Upper lobe of right lung (tissue), 1 donor: Measurements from ENCODE around the gene FBXO47. TPM values are rescaled to one million over a fixed set of nuclear protein-coding genes. Genes with fewer than 3 reads are reported as not detected.
A peak's percentile ranks its signal among the peaks of the same experiment; 100 is the strongest.

ENCODE experiments used
- ATAC-seq: fragments of 200-7000 bp; cut with Tn5 transposase; one replicate; pipeline ENCODE4 v1.9.1; 2020; ENCODE audit warnings: mild to moderate bottlenecking, moderate library complexity
- DNase-seq: peaks from one replicate; pipeline ENCODE4 v3.0.0-alpha.2; 2020
- H3K27ac ChIP-seq: fragments of 200-600 bp; one replicate; pipeline ENCODE4 v1.8.0; 2022
- H3K27me3 ChIP-seq: fragments of 200-600 bp; one replicate; pipeline ENCODE4 v1.8.0; 2022; ENCODE audit warnings: mild to moderate bottlenecking
- H3K36me3 ChIP-seq: fragments of 200-600 bp; one replicate; pipeline ENCODE4 v1.8.0; 2022
- H3K4me1 ChIP-seq: fragments of 200-600 bp; one replicate; pipeline ENCODE4 v1.8.0; 2022
- H3K4me3 ChIP-seq: fragments of 200-600 bp; one replicate; pipeline ENCODE4 v1.8.0; 2022; ENCODE audit warnings: mild to moderate bottlenecking
- H3K9me3 ChIP-seq: fragments of 200-600 bp; one replicate; pipeline ENCODE4 v1.8.0; 2022
- intact Hi-C: fragments of 100-400 bp; cut with DNase I; formaldehyde crosslinking; loops from one replicate; pipeline ENCODE4 v1.11.0; 2022
- total RNA-seq: library from RNA; stranded (reverse); fragmentation: NEBNext Ultra II Directional; extraction: Animal tissue kit (Norgen Biotek cat#: 25700); gene quantifications from one replicate; pipeline ENCODE4 v1.2.1, GENCODE V29; 2021
- TF ChIP-seq, protein P1 (sequence below): fragments of 200-600 bp; IDR thresholded peaks from one replicate; pipeline ENCODE4 v1.8.0; 2022; ENCODE audit warnings: antibody characterized with exemption
- donor health status: DM: no; HTN: yes; CAD: no; lungs with severe emphysema.

The FBXO47 gene
- total RNA-seq, 1 donor from 2014 or later, result not detected

DNA sequence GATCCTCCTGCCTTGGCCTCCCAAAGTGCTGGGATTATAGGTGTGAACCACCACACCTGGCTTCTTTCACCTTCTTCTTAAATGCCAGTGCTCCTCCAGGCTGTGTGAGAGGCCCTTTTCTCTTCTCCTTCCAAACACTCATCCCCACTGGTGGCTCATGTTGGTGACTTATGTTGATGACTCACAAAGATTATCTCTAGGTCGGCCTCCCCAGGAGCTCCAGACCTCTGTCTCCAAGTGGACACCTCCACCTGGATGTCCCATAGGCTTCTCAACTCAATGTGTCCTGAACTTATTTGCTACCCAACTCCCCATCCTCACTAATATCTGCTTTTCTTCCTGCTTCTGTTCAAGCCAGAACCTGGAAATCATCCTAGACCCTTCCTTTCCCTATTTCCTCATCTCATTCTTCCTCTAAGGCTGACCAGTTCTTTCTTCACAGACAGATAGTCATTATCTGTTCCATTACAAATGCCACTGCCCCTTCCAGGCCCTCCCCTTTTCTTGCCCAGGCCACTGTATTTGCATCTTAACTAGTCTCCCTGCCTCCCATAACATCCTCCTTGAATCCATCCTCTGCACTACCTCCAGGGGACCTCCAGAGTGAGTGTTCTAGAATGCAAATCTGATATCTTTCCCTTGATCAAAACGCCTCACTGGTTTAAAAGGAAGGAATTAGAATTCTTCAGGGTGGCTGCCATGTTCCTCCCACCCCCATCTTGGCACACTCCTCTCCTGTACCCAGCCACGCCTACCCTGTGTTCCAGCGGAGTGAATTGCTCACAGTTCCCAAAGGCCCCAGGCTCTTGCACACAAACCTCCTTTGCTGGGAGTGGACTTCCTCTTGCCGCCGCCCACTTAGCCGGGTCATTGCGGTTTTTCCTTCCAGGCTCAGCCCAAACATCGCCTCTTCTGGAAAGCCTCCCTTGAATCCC, 34.8 kb upstream of the FBXO47 start:
- Histone ChIP-seq H3K27ac (peak overlapping the region; percentile 85), H3K4me1 (peaks cover 14% of the 10 kb centered on the region), H3K4me3 (peak overlapping the region; percentile 4), H3K9me3 (peaks cover 3% of the 10 kb centered on the region), H3K27me3 (no peaks in the 10 kb centered on the region), H3K36me3 (no peaks in the 10 kb centered on the region)
- TF ChIP-seq, protein P1, sequence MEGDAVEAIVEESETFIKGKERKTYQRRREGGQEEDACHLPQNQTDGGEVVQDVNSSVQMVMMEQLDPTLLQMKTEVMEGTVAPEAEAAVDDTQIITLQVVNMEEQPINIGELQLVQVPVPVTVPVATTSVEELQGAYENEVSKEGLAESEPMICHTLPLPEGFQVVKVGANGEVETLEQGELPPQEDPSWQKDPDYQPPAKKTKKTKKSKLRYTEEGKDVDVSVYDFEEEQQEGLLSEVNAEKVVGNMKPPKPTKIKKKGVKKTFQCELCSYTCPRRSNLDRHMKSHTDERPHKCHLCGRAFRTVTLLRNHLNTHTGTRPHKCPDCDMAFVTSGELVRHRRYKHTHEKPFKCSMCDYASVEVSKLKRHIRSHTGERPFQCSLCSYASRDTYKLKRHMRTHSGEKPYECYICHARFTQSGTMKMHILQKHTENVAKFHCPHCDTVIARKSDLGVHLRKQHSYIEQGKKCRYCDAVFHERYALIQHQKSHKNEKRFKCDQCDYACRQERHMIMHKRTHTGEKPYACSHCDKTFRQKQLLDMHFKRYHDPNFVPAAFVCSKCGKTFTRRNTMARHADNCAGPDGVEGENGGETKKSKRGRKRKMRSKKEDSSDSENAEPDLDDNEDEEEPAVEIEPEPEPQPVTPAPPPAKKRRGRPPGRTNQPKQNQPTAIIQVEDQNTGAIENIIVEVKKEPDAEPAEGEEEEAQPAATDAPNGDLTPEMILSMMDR, result no peak
- peak; percentile 89 for DNase-seq
- intact Hi-C loops, result no loop called here
- peak; percentile 94 for ATAC-seq

DNA sequence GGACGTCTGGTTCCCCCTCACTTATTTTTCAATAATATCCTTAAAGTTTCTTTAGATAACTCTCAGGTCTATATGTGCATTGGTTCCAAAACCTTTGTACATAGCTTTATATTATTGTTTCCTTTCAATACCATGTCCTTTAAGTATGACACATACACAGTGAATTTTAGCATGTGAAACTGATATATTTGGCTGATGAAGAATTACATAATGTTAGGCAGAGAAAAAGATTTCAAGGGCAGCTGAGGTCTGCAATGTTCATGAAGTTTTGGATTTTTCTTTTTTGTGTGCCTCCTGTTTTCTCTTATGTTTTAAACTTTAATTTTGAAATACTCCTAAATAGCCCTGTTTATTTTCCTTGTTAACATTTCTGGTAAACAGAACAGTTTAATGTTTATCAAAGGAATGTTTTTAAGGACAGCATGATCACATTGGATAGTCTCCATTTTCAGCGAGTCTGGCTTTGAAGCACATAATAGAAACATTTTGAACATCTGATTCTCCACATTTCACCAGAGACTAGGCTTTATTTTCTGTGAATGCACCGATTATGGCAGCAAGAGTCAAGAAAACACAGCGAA, 32.9 kb upstream of the FBXO47 start:
- no peak overlapping the region for H3K4me3 ChIP-seq
- TF ChIP-seq, protein P1, result no peak
- H3K4me1 ChIP-seq, result peaks cover 14% of the 10 kb centered on the region
- DNase-seq (no peak), ATAC-seq (no peak)
- intact Hi-C loops, result no loop called here
- no peaks in the 10 kb centered on the region for H3K36me3 ChIP-seq
- H3K27me3 ChIP-seq, result no peaks in the 10 kb centered on the region
- H3K9me3 ChIP-seq, result peaks cover 11% of the 10 kb centered on the region
- H3K27ac ChIP-seq, result peak overlapping the region; percentile 66

DNA sequence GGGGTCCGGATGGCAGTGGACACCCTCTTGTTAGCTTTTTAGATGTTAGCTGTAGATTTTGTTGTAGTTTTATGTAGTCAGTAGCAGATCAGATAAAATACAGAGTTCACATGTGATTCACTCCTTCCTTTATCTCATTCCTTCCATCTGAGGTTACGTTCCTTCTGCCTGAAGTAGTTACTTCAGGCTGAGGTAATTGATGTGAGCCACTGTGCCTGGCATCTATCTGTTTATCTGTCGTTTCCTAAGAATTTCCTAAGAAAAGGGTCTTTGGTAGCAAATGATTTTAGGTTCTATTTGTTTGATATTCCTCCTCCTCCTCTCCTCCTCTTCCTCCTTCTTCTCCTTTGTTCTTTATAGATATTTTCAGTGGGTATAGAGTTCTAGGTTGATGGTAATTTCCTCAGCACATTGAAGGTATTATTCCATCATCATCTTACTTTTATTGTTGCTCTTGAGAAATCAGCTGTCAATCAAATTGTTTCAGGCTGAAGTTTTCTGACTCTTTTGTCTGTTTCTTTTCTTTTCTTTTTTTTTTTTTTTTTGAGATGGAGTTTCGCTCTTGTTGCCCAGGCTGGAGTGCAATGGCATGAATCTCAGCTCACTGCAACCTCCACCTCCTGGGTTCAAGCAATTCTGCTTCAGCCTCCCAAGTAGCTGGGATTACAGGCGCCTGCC, 29.6 kb upstream of the FBXO47 start:
- Histone ChIP-seq H3K27me3 (no peaks in the 10 kb centered on the region), H3K4me3 (no peak overlapping the region), H3K9me3 (peaks cover 11% of the 10 kb centered on the region), H3K4me1 (peaks cover 10% of the 10 kb centered on the region), H3K27ac (no peak overlapping the region), H3K36me3 (no peaks in the 10 kb centered on the region)
- ATAC-seq (no peak), DNase-seq (no peak)
- intact Hi-C loops, result no loop called here
- TF ChIP-seq, protein P1, result no peak

DNA sequence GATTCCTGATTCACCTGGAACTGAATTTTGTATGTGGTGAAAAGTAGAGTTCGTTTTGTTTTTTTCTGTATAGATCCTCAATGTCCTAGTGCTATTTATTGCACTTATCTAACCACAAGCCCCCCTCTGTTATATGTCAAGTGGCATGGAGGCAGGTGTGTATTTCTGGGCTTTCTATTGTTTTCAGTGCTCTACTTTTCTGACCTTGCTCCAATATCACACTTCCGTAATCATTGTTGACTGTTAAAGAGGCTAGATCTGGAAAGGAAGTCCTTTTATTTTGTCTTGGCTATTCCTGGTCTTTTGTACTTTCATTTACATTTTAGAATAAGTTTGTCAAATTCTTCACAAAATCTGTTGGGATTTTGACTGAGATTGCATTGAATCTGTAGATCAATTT, 26.8 kb upstream of the FBXO47 start:
- no peak overlapping the region for H3K27ac ChIP-seq
- H3K36me3 ChIP-seq, result no peaks in the 10 kb centered on the region
- H3K27me3 ChIP-seq, result no peaks in the 10 kb centered on the region
- TF ChIP-seq, protein P1, result no peak
- H3K4me3 ChIP-seq, result no peak overlapping the region
- ATAC-seq (no peak), DNase-seq (no peak)
- no peaks in the 10 kb centered on the region for H3K4me1 ChIP-seq
- peaks cover 11% of the 10 kb centered on the region for H3K9me3 ChIP-seq
- intact Hi-C loops, result no loop called here

DNA sequence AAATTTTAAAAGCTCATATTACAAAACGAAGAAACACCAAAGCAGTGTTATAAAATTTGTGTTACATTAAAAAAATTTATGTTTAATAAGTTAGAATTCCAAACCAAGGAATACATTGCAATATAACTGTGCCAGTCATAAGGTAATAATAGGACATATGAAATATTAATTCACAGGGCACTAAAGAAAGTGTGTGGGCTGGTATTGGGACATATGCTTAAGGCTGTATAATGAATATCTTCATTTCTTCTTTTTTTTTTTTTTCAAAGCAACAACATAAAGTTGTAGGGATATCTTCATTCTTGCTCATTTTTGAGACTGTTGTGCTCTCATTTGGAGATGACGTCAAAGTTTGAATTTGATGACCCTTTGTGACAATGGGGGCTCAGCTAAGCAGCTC, 17.5 kb upstream of the FBXO47 start:
- intact Hi-C loops, result loop anchor here (5.0 to 10.0 kb wide), 2 partner anchors 70 to 168 kb away; partner anchors contain the start of gene PLXDC1
- ATAC-seq (no peak), DNase-seq (no peak)
- H3K4me1 ChIP-seq, result no peaks in the 10 kb centered on the region
- no peaks in the 10 kb centered on the region for H3K27me3 ChIP-seq
- no peaks in the 10 kb centered on the region for H3K9me3 ChIP-seq
- no peak overlapping the region for H3K27ac ChIP-seq
- H3K4me3 ChIP-seq, result no peak overlapping the region
- TF ChIP-seq, protein P1, result no peak
- no peaks in the 10 kb centered on the region for H3K36me3 ChIP-seq
